Stimulated activated CD8-positive, alpha-beta memory T cell treated with anti-CD3 and anti-CD28 coated beads, Interleukin-12 subunit alpha, Interleukin-12 subunit beta, amount 100 ng/mL, for 4 hours (primary cell): ENCODE results near the gene NOL4L.

Experiments used
- DNase-seq: peaks from one replicate; pipeline ENCODE4 v3.0.0-alpha.2; 2020; ENCODE audit warnings: low read depth

Gene NOL4L

DNA sequence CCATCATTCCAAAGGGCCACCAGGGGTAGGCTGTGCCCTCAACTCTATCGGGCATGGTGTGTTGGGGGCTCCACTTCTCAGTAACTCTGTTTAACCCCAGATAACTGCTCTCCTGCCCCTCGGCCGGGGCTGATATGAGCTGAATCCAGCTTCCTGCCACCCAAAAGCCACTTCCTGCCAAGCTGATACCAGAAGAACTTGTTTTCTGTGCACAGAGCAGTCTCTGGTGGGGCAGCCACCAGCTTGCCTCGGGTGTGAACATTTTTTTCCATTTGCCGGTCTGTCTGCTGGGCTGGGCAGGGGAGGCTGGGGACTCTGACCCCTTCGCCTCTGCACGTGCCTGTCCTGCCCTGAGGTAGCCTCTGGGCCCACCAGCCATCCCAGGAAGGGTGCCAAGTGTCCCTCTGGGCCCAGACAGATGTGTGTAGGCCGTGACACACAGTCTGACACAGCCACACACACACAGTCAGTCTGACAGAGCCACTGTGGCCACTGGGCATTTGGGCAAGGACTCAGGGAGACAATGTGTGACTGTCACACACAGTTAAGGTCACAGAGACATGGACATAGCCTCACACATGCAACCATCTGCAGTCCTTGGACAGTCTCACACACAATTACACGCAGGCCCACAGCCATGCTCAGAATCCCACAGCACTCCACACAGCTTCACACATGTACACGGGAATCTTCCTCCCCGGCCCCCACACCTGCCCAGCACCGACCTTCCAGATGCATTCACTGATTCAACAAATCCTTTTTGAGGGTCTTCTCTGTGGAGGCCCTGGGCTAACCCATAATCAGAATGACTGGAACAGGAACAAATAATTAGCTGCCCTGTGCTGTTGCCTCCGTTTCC lies 45.1 kb downstream of the NOL4L start:
- DNase-seq: peak; percentile 54

DNA sequence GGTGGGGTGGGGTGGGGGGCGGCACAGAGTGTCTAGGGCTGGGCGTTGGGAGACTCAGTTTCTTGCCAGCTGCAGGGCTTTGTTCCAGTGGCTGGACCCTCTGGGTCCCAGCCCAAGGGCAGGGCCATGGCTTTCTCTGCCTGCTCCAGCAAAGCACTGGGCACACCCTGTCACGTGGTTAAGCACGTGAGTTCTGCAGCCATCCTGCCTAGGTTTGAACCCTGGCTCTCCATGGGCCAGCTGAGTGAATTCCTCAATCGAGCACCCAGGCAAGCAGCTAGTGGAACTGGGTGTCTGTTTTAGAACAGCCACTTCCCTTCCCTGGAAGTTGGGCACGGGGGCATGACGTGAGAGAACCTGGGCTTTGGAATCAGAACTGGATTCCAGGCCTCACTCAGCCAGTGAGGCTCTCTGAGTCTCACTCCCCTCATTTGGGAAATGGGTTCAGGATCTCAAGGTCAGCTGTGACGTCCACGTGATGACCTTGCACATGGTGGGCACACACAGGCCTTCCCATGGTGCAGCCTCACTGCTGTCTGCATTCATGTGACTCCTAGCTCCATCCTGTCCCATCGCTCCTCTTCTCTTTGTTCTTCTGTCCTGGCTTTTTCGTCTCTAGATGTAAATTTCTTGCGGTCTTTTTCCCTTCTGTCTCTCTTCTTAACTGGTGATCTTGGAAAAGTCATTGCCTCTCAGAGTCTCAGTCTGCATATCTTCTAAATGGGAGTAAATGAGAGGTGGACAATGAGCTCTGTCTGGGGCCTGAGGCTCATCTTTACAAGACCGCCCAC lies 45.9 kb downstream of the NOL4L start:
- no peak for DNase-seq

DNA sequence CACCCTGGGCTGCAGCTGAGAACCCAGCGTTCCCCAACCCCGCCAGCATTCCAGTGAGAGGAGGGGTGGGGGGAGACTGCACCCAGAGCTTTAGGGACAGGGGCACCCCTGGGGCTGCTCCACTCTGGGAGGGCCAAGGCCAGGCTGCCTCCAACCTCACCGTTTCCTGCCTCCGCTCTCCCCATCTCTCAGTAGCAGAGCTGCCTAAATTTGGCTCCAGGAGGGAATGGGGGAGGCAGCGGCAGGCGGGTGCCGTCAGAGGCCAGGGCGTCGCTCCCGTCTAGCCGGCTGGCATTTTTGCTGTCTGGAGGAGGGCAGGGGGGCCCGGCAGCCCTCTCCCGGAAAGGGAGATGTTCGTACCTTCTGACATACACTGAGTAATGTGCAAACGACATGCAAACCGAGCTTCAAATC lies 46.6 kb downstream of the NOL4L start:
- DNase-seq: no peak

DNA sequence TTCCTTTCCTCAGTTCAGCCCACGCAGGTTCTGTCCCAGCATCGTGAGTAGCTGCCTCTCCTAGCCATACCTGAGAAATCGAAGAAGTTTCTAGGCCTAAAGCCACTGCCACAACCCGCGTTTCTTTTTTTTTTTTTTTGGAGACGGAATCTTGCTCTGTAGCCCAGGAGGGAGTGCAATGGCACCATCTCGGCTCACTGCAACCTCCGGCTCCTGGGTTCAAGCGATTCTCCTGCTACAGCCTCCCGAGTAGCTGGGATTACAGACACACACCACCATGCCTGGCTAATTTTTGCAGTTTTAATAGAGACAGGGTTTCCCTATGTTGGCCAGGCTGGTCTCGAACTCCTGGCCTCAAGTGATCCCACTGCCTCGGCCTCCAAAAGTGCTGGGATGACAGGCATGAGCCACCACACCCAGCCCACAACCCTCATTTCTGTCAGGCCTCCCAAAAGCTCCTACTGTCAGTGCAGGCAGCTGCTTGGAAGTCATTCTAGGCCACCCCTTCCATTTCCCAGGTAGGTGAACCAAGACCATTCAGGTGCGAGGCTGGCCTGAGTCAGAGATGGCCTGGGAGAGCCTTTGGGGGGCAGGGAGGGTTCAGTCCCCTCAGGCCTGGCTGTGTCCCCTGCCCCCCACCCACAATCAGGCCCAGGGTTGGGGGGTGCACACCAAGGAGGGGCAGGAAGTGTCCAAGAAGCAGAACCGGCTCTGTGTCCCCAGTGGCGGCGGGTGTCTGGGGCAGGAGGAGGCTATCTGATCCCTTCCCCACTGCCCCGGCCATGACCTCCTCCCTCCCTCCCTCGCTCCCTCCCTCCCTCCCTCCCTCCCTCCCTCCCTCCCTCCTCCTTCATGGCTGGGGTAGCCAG lies 47.2 kb downstream of the NOL4L start:
- DNase-seq: no peak

DNA sequence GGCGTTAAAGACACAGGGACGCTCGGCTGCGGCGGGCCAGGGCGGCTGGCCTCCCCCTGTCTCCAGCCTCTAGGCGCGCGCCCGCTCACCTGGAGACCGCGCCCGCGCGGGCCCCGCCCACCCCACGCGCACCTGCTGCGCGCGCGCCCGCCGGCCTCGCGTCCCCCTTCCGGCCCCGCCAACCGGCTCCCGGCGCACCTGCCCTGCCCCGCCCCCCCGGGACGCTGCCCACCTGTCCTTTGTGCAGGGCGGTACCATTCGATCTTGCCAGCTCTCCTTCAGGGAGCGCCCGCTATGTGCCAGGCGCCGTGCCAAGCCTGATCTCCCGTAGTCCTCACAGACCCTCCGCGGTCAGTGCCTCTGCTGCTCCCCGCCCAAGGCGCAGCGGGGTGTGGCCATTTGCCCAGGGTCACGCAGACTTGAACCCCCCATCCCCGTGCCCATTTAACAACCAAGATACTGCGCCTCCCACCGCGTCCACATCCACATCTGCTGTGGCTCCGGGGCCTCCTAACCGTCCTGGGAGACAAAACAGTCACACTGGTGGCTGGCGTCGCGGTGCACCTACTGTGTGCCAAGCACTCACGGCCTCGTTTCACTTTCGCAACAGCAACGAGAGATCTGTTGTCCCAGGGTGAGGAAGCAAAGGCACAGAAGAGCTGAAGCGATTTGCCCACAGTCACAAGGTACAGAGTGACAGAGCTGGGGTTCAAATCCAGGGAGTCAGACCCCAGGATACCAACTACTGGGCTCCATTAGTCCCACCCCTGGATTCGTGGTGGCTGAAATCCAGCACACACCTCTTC lies 48.1 kb downstream of the NOL4L start:
- no peak for DNase-seq

DNA sequence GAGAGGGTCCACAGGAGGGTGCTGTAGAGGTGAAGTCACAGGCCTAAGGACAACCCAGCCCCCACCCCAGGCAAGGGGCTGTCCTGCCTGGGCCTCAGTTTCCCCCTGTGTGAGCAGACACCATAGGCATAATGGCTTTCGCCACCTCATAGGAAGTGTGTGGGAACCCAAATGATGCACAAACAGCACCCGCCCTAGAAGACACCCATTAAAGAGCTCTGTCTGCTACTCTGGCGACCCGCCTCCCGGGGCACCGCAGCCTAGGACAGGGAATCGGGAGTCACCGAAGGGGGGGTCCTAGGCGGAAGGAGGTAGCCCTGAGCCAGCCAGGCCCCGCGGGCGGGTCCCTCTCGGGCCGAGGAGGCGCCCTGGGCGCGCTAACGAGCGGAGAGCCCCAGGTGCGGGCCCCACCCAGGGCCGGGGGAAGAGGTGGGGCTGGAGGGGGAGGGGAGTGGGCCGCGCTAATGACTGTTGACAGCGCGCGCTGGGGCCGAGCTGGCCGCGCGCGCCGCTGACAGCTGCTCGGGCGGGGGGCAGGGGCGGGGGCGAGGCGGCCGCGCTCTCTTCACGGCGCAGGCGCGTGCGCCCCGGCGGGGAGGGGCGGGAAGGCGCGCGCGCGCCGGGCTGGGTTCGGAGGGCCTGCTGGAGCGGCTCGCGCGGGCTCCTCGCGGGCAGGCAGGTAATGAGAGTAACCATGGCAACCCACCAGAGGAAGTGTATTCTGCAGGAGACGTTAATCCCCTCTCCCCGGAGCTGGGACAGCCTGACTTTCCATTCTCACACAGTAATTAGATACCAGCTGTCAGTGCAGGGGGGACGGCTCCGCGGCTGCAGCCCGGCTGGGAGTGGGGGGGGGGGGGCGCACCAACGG lies 48.9 kb downstream of the NOL4L start:
- DNase-seq: peak; percentile 49

DNA sequence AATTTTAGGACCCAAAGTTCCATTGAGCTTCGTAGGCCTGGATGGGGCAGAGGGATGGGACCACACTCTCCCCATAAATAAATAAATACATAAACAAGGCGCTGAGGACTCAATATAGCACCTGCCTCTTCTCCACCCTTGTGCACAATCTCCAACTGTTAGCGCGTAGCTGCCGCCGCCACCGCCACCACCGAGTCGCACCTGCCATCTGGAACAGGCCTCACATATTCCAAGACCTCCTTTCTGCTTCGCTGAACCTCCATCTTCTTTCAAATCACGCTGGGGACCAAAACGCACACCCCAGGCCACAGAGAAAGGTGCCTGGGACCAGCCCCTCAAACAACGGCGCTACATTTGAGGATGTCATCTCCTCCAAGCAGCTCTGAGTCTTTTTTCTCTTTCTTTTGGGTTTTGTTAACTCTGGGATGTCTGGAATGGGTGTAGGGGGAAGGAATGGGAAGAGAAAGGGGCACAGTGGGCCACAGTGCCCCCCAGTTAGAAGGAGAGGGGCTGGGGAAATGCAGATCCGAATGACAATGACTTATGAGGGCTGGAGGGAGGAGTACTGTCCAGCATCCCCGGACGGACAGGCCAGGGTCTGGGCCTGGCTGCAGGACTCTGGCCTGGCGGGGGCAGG lies 49.7 kb downstream of the NOL4L start:
- no peak for DNase-seq

DNA sequence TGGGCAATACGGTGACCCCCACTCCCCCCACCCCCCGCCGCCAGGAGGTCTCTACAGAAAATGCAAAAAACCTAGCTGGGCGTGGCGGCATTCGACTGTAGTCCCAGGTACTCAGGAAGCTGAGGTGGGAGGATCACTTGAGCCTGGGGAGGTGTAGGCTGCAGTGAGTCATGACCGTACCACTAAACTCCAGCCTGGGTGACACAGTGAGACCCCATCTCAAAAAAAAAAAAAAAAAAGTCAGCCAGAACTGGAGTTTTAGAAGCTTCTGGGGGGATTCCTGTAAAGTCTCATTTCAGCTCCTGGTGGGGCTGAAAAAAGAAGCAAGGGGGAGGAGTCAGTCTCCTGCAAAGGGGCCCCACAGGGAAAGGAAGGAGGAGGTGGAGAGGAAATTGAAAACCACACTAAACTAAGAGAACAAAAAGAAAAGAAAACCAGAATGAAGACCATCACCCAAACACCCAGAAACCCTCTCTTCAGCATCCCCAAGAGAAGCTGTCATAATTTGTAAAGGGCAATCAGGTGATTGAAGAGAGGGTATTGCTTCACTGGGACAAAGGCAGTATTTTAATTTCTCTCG lies 50.4 kb downstream of the NOL4L start:
- DNase-seq: peak; percentile 45

DNA sequence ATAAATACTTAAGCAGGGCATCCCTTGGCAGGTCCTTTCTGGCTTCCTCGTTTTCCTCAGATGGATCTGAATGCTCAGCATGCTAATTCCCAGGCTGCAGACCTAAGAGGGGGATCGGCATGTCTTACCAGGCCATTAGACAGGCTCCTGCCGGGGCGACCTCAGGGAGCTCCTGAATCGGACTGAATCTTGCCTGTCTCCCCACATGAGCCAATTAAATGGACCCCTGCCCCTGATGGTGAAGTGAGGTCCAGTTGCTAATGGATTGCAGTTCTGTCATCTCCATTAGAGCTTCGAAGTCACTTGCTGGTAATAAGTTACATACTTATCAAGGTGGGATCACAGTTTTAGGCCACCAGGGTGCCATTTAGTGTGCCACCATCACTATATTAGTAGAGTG lies 51.4 kb downstream of the NOL4L start:
- DNase-seq: no peak

DNA sequence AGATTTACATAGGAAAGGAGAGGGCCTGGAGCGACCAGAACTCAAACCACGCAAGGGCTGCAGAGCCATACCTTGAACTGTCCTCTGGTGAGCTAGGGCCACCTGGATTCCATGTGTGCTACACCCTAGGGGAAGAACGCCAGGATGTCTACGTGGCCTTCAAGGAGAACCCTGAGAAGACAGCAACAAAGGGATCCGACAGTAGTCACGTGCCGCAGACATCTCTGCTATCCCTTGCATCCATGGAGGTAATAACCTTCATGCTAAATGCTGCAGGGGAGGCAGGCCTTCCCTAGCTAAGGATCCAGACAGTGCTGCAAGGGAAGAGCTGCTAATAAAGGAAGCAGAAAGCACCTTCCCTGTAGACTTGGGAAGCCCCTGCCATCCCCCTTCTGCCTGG lies 52.9 kb downstream of the NOL4L start:
- DNase-seq: no peak

DNA sequence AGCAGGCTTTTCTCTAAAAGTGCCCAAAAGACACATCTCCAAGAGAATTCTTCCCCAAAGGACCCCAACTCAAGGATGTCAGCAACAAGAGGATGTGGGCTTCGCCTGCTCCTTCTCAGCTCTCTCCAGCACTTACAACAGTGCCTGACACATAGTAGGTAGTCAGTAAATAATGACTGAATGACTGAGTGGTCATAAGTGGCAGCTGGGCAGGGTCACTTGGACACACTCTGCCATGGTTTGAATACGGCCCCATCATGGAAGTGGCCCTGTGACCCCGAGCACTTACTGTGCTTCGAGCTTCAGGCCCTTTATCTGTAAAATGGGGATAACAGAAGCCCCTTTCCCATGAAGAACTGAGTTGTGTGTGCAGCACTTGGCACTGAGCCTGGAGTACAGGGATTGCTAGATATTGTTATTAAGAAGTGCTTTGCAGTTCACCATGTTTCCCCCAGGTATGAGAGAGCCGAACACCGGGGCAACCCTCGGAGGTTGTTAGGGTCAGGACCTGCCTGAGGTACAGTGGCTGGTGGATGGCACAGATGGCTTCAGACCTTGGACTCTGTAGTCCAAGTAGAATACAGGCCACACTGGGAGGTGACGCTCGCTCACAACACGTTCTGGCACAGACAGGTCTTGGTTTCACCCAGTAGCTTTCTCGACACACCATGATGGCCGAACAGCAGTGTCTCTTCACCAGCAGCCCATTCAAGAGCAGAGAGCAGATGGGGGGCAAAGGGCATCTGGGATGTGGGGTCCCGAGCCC lies 56.0 kb downstream of the NOL4L start:
- no peak for DNase-seq

DNA sequence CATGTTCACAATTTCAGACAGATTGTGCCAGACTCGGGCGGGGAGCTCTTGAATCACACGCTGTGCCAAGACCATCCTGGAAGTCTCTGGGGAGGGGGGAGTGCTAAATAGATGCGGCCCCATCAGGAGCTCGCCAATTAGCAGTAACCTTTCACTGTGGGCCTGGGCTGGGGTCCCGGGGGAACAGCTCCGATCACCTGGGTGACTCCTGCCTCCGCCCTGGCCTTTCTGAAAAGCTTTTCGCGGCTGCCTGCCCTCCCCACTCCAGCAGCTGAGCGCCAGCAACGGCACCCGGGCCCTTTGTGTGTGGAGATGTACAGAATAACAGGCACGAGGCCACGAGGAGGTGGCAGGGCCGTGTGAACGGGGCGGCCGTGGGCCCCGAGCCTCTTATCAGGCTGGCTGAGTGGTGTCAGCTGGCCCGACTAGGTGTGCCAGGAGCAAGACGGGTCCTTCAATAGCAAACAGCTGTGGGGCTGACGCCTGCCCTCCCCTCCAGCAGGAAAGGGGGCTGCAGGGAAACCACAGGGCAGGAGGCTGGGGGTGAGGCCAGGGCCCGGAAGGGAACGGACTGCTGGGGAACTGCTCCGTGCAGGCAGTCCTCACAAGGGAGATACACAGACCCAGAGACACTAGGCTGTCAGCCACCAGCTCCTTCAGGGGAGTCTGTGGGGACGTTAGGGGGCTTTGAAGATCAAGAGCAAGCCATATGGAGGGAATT lies 56.8 kb downstream of the NOL4L start:
- DNase-seq: no peak

DNA sequence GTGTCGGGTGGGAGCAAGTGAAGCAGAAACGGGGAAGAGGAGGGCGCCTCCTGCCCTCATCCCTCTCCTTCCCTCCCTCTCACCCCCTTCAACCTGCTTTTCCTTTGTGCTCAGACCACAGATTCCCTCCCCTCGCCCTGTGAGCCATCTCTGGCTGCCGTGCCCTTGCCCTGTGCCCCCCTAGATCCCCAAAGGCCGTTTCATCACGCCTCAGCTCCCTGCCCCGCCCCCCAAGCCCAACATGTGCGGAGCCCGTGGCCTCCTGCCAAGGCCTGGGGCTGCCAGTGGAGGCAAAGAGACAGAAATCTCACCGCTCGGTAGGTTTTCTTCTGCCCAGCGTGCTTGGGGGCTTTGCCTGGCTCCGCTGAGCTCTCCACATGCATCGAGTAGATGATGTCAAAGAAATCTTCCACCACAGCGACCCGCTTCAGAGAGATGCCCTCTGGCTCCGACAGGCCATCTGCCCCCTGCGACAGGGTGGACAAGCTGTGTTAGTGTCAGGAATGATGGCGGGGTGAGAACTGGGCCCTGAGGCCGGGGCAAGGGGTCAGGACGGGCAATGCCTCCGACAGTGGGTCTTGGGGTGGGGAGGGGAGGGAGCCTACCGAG lies 57.6 kb downstream of the NOL4L start:
- no peak for DNase-seq

DNA sequence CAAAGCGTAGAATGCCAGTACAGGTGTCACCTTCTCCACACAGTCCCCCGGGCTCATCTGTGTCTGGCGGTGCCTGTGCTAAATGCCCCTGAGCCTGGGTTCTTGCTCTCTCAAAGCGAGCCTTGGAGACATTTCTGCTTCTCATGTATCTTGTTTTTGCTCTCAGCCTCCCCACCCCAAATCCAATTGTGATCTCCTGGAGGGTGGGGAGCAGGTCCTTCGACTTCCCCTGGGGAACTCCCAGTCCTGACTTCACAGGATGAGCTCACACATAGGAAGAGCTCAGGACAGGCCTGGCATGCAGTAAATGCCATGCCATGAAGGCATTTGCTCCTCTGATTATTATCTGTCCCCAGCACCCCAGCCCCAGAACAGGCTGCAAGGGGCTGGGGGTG lies 58.1 kb downstream of the NOL4L start:
- DNase-seq: no peak

DNA sequence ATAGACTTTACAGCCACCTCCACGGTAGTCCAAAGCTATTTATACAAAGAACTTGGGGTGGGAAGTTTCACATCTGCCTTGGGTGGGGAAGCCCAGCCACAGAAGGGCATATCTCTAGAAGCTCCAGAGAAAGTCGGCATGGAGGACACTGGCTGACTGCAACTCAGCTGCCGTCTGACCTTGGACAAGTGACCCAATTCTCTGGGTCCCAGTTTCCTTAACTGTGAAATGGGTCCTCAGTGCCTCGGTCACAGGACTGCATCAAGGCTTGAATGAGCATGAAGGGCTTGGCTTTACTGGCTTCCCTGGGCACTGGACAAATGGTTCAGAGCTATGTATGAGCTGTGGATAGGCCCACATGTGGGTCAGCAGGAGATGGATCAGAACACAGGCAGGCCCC lies 58.6 kb downstream of the NOL4L start:
- DNase-seq: no peak

DNA sequence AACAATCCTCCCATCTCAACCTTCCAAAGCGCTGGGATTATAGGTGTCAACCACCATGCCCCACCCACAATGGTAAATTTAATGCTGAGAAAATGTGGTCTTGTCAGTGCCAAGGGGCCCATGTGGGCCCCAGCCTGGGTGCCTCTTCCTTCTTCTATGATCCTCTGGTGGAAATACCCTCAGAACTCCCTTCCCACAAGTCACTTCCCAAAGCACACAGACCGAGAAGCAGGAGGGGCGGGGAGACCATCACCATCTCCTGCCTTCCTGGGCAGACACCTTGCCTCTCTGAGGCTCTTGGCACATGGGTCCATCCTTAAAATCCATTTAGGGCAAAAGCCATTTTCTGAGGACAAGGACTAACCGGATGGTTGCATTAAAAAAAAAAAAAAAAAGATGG lies 59.0 kb downstream of the NOL4L start:
- no peak for DNase-seq

DNA sequence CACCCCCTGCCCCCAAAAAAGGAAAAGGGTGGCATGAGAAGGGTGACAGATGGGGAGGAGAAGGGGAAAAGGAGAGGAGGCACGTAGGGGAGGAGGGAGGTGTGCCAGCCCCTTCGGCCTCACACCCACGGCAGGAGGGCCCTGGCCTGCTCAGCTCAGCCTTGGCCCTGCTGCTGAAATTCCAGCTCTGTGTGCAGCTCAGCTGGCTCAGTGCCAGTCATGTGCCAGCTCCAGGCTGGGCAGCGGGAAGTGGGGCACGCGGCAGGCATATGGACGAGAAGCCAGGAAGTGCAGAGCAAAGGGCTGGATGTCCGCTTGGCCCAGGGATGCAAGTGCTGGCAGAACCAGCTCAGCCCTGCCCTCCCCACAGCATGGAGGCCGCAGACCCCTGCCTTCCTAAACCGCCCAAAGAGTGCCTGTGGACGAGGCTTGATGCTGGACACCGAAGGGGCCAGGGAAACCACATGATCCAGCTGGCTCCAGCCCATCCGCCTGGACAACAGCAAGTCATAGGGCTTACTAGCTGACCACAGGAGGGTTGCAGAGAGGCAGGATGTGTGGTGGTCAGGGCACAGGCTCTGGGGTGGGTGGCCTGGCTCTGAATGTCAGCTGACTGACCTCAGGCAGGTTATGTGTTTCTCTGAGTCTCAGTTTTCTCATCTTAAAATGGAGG lies 60.2 kb downstream of the NOL4L start:
- DNase-seq: no peak
